A549 treated with CORT108297 at 1 μM for 4 hours (cell line): ENCODE measurements around the gene LRP4. TPM values are rescaled to one million over a fixed set of nuclear protein-coding genes. Genes with fewer than 3 reads are reported as not detected.

Experiments
- total RNA-seq: library from RNA; stranded (reverse); fragments of 200-300 nt; extraction: Qiagen RNA extraction; gene quantifications from 5 replicates; pipeline ENCODE4 v1.2.3, GENCODE V29; 2022

The LRP4 gene
- 7.2 to 8.7 TPM (median 7.2 TPM) in 5 replicates for total RNA-seq

GRCh38 chr11:46918083-46918787 is at the start of gene LRP4:
LRP4 (minus strand) TSS chr11:46918550; CDS start chr11:46918379, 171 bp downstream.

GRCh38 chr11:46936138-46937110 is 18.1 kb upstream of the LRP4 start, which contains the start of gene CSTPP1:
CSTPP1 (plus strand) TSS chr11:46936761; CDS start chr11:46936806, 45 bp downstream.

GRCh38 chr11:46845740-46846509 is 72.4 kb downstream of the LRP4 start, which contains the start of gene CKAP5:
CKAP5 (minus strand) TSS chr11:46846280; CDS start chr11:46821231, 25,049 bp downstream.

Other genes starting within 250 kb of the LRP4 start
- gene ARHGAP1, start 217.9 kb downstream of the LRP4 start, total RNA-seq: 55.2 to 60.4 TPM (median 57.5 TPM) in 5 replicates
- gene ZNF408, start 217.5 kb downstream of the LRP4 start, total RNA-seq: 17.1 to 21.2 TPM (median 18.0 TPM) in 5 replicates
- 2.0 to 3.2 TPM (median 2.4 TPM) in 5 replicates for gene F2, start 199.3 kb downstream of the LRP4 start, total RNA-seq
- 58.5 to 85.8 TPM (median 67.6 TPM) in 5 replicates for gene CKAP5, start 72.3 kb downstream of the LRP4 start, total RNA-seq
- 25.5 to 36.7 TPM (median 30.6 TPM) in 5 replicates for gene CSTPP1, start 18.2 kb upstream of the LRP4 start, total RNA-seq